Thoracic aorta (tissue), 2 donors: ENCODE results near the gene ADAMTS14. TPM values are rescaled to one million over a fixed set of nuclear protein-coding genes. Genes with fewer than 3 reads are reported as not detected.

Experiments used
- ATAC-seq: fragments of 150-250 bp; one replicate; pipeline ENCODE4 v1.8.0; 2017; ENCODE audit warnings: low read depth; ENCODE audit not compliant: insufficient number of reproducible peaks, low FRiP score
- DNase-seq: peaks from one replicate; pipeline ENCODE4 v3.0.0-alpha.2; 2020; ENCODE audit warnings: low spot score
- H3K27ac ChIP-seq, 2 donors: fragments of 200-600 bp; sonication (generic); 1 replicate in 1 of 2; 2 replicates in 1 of 2; pipeline ENCODE4 v1.5.1; 2016; ENCODE audit warnings: mild to moderate bottlenecking in 2 of 2, moderate library complexity in 2 of 2
- H3K27me3 ChIP-seq: fragments of 200-600 bp; sonication (generic); replicated peaks from 2 replicates; pipeline ENCODE4 v1.6.0; 2016; ENCODE audit warnings: mild to moderate bottlenecking; ENCODE audit not compliant: insufficient read depth
- H3K36me3 ChIP-seq: fragments of 200-600 bp; sonication (generic); one replicate; pipeline ENCODE4 v1.5.1; 2016
- H3K4me1 ChIP-seq, 2 donors: fragments of 200-600 bp; sonication (generic); 1 replicate in 1 of 2; 2 replicates in 1 of 2; pipeline versions ENCODE4 v1.5.1 to v1.6.0; 2016; ENCODE audit warnings: low read depth in 2 of 2, mild to moderate bottlenecking in 1 of 2; ENCODE audit not compliant: control insufficient read depth in 1 of 2
- H3K4me3 ChIP-seq: fragments of 200-600 bp; sonication (generic); 2 replicates; pipeline ENCODE4 v1.5.1; 2016; ENCODE audit warnings: mild to moderate bottlenecking
- H3K9me3 ChIP-seq: fragments of 200-600 bp; sonication (generic); 2 replicates; pipeline ENCODE4 v1.5.1; 2016
- CTCF ChIP-seq: fragments of 200-600 bp; sonication (generic); IDR thresholded peaks from one replicate; pipeline ENCODE4 v1.5.1; 2019; ENCODE audit warnings: antibody characterized with exemption
- total RNA-seq, 2 donors: library from RNA; depleted of rRNA; stranded (reverse); fragments of >200 nt; gene quantifications; one replicate each; pipeline versions ENCODE4 v1.1.0 to v1.2.3, GENCODE V29; 2016

Gene ADAMTS14
- total RNA-seq, 2 donors from 2014 or later = 1.3 TPM; not detected in 1

GRCh38 chr10:70760271-70760787, 88.0 kb downstream of the ADAMTS14 start:
- no peak for ATAC-seq
- TF ChIP-seq CTCF = no peak
- no peak for DNase-seq

GRCh38 chr10:70761031-70761601, 88.8 kb downstream of the ADAMTS14 start:
- TF ChIP-seq CTCF = no peak
- H3K27me3 ChIP-seq = no peaks in the 10 kb centered on the region
- H3K36me3 ChIP-seq = no peaks in the 10 kb centered on the region
- ATAC-seq (no peak), DNase-seq (no peak)
- no peak overlapping the region for H3K4me3 ChIP-seq
- H3K4me1 ChIP-seq = no peaks in the 10 kb centered on the region
- H3K27ac ChIP-seq = no peak overlapping the region
- no peaks in the 10 kb centered on the region for H3K9me3 ChIP-seq

More at GRCh38 chr10:70760271-70760787, 88.0 kb downstream of the ADAMTS14 start:
- H3K9me3 ChIP-seq = no peaks in the 10 kb centered on the region
- H3K27ac ChIP-seq = no peak overlapping the region
- no peaks in the 10 kb centered on the region for H3K36me3 ChIP-seq
- H3K4me3 ChIP-seq = no peak overlapping the region
- H3K27me3 ChIP-seq = no peaks in the 10 kb centered on the region
- peaks cover 0 to under 1% of the 10 kb centered on the region in 2 donors for H3K4me1 ChIP-seq

GRCh38 chr10:70761727-70762350, 89.5 kb downstream of the ADAMTS14 start:
- ATAC-seq = no peak

GRCh38 chr10:70762441-70763175, 90.3 kb downstream of the ADAMTS14 start:
- Histone ChIP-seq H3K27me3 (no peaks in the 10 kb centered on the region), H3K4me1 (no peaks in the 10 kb centered on the region), H3K9me3 (no peaks in the 10 kb centered on the region), H3K4me3 (no peak overlapping the region), H3K36me3 (no peaks in the 10 kb centered on the region), H3K27ac (no peak overlapping the region)
- DNase-seq = no peak
- no peak for ATAC-seq
- TF ChIP-seq CTCF = no peak

More at GRCh38 chr10:70761727-70762350, 89.5 kb downstream of the ADAMTS14 start:
- TF ChIP-seq CTCF = no peak
- H3K27me3 ChIP-seq = no peaks in the 10 kb centered on the region
- no peaks in the 10 kb centered on the region for H3K4me1 ChIP-seq
- no peaks in the 10 kb centered on the region for H3K36me3 ChIP-seq
- no peak overlapping the region for H3K27ac ChIP-seq
- H3K9me3 ChIP-seq = no peaks in the 10 kb centered on the region
- H3K4me3 ChIP-seq = no peak overlapping the region
- DNase-seq = no peak

GRCh38 chr10:70763567-70763966, 91.3 kb downstream of the ADAMTS14 start:
- Histone ChIP-seq H3K36me3 (no peaks in the 10 kb centered on the region), H3K27me3 (no peaks in the 10 kb centered on the region), H3K27ac (no peak overlapping the region), H3K9me3 (no peaks in the 10 kb centered on the region), H3K4me3 (no peak overlapping the region), H3K4me1 (no peaks in the 10 kb centered on the region)
- DNase-seq (no peak), ATAC-seq (no peak)
- no peak for TF ChIP-seq CTCF
